ENCODE measurements around the gene LRRC9. TPM values are rescaled to one million over a fixed set of nuclear protein-coding genes. Genes with fewer than 3 reads are reported as not detected.

Gene LRRC9
- total and polyA plus RNA-seq, 2 of the 13 experiments (the other 11 are each of a cell fraction or from before 2014, with no cell fraction given), result 0.08 to 0.18 TPM

- TF ChIP-seq USF2 (IDR thresholded peaks at IDR 0.05; ENCODE audit: low read depth, low read length) (no peak), USF2 (CRISPR knock-in tag; IDR thresholded peaks at IDR 0.05; ENCODE audit: borderline replicate concordance) (no peak), ZHX1 (CRISPR knock-in tag; IDR thresholded peaks at IDR 0.05; ENCODE audit: low read depth) (peak; percentile 97), KLF13 (CRISPR knock-in tag; IDR thresholded peaks at IDR 0.05) (peak; percentile 78; the same call in 1 of the 2 replicates), FOXA1 (IDR thresholded peaks at IDR 0.05) (no peak), FOXA1 (CRISPR knock-in tag; IDR thresholded peaks at IDR 0.05) (peak; percentile 41; the same call in 1 of the 2 replicates), ATF4 (CRISPR knock-in tag; IDR thresholded peaks at IDR 0.05) (peak in 1 of 2 experiments; percentile 83; a peak in 2 of 4 replicates), HNRNPUL1 (IDR thresholded peaks at IDR 0.05; ENCODE audit: low read depth, low read length) (no peak), ARNTL (CRISPR knock-in tag; IDR thresholded peaks at IDR 0.05) (peak; percentile 86; the same call in 1 of the 2 replicates), SATB2 (CRISPR knock-in tag; IDR thresholded peaks at IDR 0.05) (peak; percentile 50; the same call in 1 of the 2 replicates), HOXA7 (CRISPR knock-in tag; IDR thresholded peaks at IDR 0.05) (no peak), THAP8 (CRISPR knock-in tag; IDR thresholded peaks at IDR 0.05; ENCODE audit: borderline replicate concordance) (no peak), ARID3A (IDR thresholded peaks at IDR 0.05; ENCODE audit: low read depth, low read length) (no peak; the same call in 1 of the 2 replicates), ZNF232 (CRISPR knock-in tag; IDR thresholded peaks at IDR 0.05; ENCODE audit: borderline replicate concordance) (peak; percentile 86; the same call in 1 of the 2 replicates), ZNF652 (CRISPR knock-in tag; IDR thresholded peaks at IDR 0.05; ENCODE audit: borderline replicate concordance, low read depth) (no peak), PHF20 (CRISPR knock-in tag; IDR thresholded peaks at IDR 0.05) (peak; percentile 80), ZNF598 (CRISPR knock-in tag; IDR thresholded peaks at IDR 0.05; ENCODE audit: borderline replicate concordance) (peak; percentile 99), ATRX (CRISPR knock-in tag; IDR thresholded peaks at IDR 0.05; ENCODE audit: borderline replicate concordance) (no peak)
Measured at GRCh38 chr14:60091550-60092525, 171.9 kb downstream of the LRRC9 start, which contains the start of gene PCNX4 (continued).

Data from HepG2 (cell line).